Stimulated activated naive CD8-positive, alpha-beta T cell treated with anti-CD3 and anti-CD28 coated beads, Interleukin-15, Interleukin-2, amounts not matched to agents 100 ng/mL and 50 ng/mL, for 24 hours (primary cell): ENCODE results near the gene TNIP2.

ENCODE experiments used
- H3K27ac Mint-ChIP-seq: one replicate; pipeline ENCODE4 v1.8.0; 2021; ENCODE audit warnings: mild to moderate bottlenecking, mixed read lengths
- H3K27me3 Mint-ChIP-seq: one replicate; pipeline ENCODE4 v1.8.0; 2021; ENCODE audit warnings: mixed read lengths
- H3K36me3 Mint-ChIP-seq: one replicate; pipeline ENCODE4 v1.8.0; 2021; ENCODE audit warnings: low read depth, mixed read lengths
- H3K4me1 Mint-ChIP-seq: one replicate; pipeline ENCODE4 v1.8.0; 2021; ENCODE audit warnings: low read depth, mixed read lengths
- H3K4me3 Mint-ChIP-seq: one replicate; pipeline ENCODE4 v1.8.0; 2021; ENCODE audit warnings: mild to moderate bottlenecking, mixed read lengths
- H3K9me3 Mint-ChIP-seq: one replicate; pipeline ENCODE4 v1.8.0; 2021; ENCODE audit warnings: mixed read lengths

The TNIP2 gene

DNA sequence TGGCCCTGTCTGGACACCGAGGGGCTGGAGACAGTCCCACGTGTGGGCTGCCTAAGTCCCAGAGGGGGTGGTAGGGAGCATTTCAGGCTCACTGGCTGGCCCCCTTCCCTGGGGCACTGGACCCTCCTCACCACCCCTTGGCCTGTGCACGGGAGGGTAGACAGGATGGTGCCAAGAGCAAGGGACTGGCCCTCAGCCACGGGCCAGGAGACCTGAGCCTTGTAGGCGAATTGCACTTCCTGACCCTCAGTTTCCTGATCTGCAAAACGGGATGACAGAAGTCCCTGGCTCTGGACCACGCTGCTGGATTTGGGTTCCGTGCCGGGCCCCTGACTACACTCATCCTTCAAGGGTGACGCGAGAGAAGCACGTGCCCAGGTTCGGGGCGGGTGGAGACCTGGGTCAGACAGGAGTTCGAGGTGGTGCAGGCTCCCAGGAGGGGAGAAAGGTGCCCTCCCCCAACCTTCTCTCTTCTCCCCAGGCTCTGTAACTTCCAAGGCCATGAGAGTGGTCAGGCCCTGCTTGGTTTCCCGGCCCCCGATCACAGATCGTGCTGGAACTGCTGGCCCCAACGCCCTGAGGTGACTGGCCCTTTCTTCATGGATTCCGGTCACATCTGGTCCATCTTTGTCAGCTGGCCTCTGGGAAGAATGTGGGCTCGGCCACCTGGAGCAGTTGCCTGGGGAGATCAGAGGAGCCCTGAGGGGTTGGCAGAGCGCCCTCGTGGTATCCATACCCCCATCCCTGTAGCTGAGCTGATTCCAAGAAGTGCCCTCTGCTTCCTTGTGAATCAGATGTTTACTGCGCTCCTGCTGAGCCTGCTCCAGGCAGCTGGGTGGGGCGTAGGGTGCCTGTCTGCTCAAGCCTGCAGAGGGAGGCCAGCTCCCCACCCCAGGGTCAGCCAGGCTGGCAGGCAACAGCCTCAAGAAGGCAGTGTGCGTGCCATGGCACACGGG is 40.0 kb upstream of the TNIP2 start:
- H3K27ac Mint-ChIP-seq, result no peak overlapping the region
- no peaks in the 10 kb centered on the region for H3K27me3 Mint-ChIP-seq
- H3K36me3 Mint-ChIP-seq, result no peaks in the 10 kb centered on the region
- no peak overlapping the region for H3K4me3 Mint-ChIP-seq
- H3K4me1 Mint-ChIP-seq, result peaks cover 62% of the 10 kb centered on the region
- H3K9me3 Mint-ChIP-seq, result no peaks in the 10 kb centered on the region

DNA sequence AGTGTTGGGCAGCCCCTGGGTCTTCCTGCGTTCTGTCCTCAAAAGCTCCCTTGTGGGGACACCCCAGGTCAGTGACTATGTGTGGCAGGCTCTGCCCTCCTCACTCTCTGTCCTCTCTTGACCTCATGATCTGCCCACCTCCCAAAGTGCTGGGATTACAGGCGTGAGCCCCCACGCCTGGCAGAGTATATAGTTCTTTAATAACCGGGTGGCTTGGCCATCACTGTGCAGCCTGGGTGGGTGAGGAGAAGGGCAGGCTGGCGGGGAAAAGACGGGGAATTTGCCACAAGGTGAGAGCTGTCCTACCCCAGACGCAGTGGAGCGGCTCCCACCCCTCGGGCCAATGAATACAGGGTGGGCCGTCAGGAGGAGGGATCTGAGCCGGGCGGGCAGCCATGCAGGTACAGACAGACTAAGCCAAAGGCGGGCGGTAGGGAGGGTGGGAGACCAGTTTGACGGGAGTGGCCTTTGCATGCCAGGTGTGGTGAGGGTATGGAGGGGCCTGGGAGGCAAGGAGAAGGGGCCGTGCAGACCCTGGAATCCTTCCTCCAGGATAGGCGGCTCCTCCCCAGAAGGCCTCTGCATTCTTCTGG is 39.3 kb upstream of the TNIP2 start:
- H3K27ac Mint-ChIP-seq, result no peak overlapping the region
- H3K4me1 Mint-ChIP-seq, result peaks cover 54% of the 10 kb centered on the region

DNA sequence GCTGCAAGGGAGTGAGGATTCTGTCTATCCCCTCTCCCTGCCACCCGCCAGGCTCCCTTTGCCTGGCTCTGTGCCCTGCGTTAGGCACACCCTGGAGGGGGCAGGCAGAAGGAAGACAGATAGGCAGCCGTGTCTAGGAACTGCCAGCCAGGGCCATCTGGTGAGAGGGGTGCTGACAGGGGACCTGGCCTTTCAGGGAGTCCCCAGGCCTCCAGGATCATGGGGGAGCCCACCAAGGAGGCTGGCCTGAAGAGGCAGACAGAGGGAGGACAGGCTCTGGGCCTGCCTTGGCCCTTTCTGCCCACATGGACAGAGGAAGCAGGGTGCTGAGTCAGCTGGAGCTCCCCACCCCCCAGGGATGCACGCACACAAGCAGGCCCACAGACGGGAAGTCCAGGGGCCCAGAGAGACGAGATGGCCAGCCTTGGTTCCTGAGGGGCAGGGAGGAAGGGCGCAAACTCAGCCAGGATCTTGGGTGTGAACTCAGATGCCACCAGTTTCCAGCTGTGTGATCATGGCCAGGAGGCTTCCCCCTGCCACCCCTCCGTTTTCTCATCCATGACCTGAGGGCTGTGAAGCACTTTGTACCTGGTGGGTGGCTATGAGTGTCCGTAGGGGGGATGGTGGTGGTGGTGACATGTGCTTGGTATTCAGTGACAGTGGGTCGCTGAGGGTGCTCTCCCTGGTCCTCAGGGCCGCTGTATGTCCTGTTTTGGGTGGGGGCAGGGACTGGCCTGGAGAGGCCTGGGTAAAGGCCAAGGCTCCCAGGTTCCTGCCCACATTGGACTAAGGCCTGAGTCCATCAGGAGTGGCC is 38.6 kb upstream of the TNIP2 start:
- H3K27me3 Mint-ChIP-seq, result no peaks in the 10 kb centered on the region
- peaks cover 48% of the 10 kb centered on the region for H3K4me1 Mint-ChIP-seq
- H3K27ac Mint-ChIP-seq, result peak overlapping the region; percentile 49
- H3K9me3 Mint-ChIP-seq, result no peaks in the 10 kb centered on the region
- no peaks in the 10 kb centered on the region for H3K36me3 Mint-ChIP-seq
- peak overlapping the region; percentile 86 for H3K4me3 Mint-ChIP-seq

More for the DNA sequence above, 39.3 kb upstream of the TNIP2 start:
- H3K27me3 Mint-ChIP-seq, result no peaks in the 10 kb centered on the region
- no peak overlapping the region for H3K4me3 Mint-ChIP-seq
- no peaks in the 10 kb centered on the region for H3K9me3 Mint-ChIP-seq
- no peaks in the 10 kb centered on the region for H3K36me3 Mint-ChIP-seq

DNA sequence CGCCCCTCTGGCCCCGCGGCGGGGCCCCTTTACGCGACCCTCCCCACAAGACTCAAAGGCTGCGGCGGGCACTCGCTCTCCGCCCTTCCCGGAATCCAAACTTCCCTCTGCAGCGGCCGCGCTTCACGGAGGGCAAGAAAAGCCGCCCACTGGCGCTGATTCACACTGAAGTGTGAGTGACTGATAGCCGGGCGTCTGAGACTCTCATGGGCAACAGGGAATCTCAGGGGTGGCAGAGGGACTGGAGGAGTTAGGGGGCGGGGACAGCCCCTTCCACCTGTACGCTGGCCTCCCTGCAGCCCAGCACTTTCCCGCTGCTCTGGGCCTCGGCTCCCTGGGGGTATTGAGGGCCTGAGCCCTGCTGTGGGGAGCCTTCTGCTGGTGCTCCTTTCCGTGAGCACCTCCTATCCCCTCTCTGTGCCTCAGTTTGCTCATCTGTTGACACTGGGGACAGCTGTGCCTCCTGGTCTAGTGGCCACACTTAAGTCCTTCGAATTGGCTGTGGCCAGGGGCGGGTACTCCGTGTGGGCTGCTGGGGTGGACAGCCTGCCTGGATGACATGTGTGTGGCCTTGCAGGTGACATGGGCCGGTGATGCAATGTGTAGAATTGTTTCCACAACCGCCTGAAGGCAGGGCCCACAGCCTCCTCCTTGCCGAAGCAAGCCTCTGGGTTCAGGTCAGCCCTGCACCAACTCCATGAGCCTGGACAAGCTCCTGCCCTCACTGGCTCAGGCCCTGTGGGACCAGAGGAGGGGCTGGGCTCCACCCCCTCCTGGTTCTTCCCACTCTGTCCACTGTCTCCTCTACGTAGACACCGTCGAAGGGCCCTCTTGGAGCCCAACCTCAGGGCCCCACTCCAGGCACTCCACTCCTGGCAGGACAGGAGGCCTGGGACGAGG is 37.7 kb upstream of the TNIP2 start:
- peaks cover 48% of the 10 kb centered on the region for H3K4me1 Mint-ChIP-seq

DNA sequence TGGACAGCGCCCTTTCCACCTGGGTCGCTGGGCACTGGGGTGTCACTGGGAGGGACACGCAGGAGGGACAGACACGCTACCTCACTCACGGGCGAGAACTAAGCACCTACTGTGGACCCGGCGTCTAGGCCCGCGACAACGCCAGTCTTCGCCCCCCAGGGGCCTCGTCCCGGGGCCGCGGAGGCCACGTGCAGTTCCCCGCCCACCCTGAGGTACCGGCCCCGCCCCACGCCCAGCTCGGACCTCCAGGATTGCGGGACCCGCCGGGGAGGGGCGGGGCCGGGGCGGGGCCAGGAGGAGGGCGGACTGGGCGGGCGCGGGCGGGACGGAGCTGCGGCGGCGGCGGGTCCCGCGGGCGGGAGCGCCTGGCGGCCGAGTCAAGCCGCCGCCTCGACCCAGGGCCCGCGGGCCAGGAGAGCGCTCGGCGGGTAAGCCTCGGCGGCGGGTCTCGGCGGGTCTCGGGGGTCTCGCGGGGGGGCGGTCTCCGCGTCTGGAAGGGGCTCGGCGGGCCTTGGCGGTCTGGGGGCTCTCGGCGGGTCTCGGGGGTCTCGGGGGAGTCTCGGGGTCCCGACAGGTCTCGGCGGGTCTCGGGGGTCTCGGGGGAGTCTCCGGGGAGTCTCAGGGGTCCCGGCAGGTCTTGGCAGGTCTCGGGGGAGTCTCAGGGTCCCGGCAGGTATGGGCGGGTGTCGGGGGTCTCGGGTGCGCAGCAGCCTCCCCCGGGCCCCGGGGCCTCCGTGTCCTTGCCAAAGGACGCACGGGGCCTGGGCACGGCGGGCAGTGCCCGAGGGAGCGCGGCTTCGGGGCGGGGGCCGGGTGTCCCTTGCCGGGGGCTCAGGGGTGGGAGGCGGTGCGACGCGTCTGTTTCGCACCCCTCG is 36.8 kb upstream of the TNIP2 start, which contains the start of gene SH3BP2:
SH3BP2 (plus strand) TSS at position 375 of the 875 bp plus-strand sequence. CDS start 27,533 bp downstream, outside the sequence.
- Mint-ChIP-seq H3K27ac (peak within 1 kb of the TSS; percentile 86), H3K9me3 (no peaks in the 10 kb centered on the region), H3K4me1 (peaks cover 48% of the 10 kb centered on the region), H3K4me3 (peak within 1 kb of the TSS; percentile 86), H3K36me3 (no peaks in the 10 kb centered on the region), H3K27me3 (no peaks in the 10 kb centered on the region)

More for the DNA sequence above, 37.7 kb upstream of the TNIP2 start:
- Mint-ChIP-seq H3K4me3 (peak overlapping the region; percentile 86), H3K27me3 (no peaks in the 10 kb centered on the region), H3K9me3 (no peaks in the 10 kb centered on the region), H3K36me3 (no peaks in the 10 kb centered on the region), H3K27ac (peak overlapping the region; percentile 86)

DNA sequence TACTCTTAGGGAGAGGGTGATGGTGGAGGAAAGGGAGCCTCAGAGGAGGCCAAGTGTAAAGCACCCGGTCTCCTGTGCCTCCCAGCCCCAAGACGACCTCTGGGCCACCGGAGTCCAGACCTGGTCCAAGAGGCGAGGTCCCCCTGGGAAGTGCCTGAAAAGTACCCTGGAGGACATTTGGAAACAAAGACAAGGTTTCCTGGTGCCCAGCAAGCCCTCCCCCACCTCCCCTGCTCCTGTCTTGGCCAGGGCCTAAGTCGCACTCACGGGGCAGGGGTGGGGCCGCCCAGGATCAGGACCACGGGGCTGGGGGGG is 36.2 kb upstream of the TNIP2 start:
- H3K27me3 Mint-ChIP-seq, result no peaks in the 10 kb centered on the region
- H3K27ac Mint-ChIP-seq, result no peak overlapping the region
- no peaks in the 10 kb centered on the region for H3K9me3 Mint-ChIP-seq
- H3K4me3 Mint-ChIP-seq, result no peak overlapping the region
- peaks cover 48% of the 10 kb centered on the region for H3K4me1 Mint-ChIP-seq
- no peaks in the 10 kb centered on the region for H3K36me3 Mint-ChIP-seq

DNA sequence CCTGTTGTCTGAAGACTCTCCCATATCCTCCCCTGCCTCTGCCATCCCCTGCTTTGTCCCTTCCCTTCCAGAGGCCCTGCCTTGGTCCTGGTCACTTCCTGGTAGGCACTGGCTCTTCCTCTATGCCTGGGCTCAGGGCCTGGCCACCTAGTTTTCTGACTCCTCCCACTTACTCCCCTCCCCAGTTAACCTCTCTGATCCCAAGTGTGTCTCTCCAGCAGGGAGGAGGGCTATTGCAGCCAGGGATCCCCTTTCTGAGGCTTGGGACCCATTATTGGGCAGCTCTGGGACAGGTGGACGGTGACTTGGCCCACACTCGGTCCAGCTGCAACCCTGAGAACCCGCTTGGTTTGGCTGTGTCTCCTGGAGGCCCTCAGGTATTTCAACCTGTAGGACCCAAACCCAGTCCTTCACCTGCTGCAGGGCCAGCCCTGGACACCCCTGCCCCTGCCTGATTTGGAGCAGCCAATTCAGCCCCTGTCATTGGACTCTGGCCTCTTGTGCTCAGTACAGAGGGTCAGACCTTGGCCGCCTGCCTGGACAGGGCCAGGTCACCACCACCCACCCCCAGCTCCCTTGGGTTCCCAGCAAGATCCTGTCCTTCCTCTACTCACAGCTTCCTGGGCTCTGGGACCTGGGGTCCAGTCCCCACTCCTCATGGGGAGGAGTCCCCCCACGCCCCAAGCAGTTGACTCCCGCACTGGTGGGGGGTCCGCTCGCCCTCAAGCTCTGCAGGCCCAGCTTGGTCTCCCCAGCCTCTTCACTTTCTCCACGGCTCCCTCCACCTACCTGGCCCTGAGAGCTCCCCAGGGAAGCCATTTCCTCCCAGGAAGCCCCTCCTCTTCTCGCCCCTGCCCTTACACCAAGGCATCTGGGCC is 35.6 kb upstream of the TNIP2 start:
- H3K4me1 Mint-ChIP-seq, result peaks cover 51% of the 10 kb centered on the region
- H3K27me3 Mint-ChIP-seq, result no peaks in the 10 kb centered on the region
- no peaks in the 10 kb centered on the region for H3K9me3 Mint-ChIP-seq
- H3K36me3 Mint-ChIP-seq, result no peaks in the 10 kb centered on the region
- no peak overlapping the region for H3K27ac Mint-ChIP-seq
- no peak overlapping the region for H3K4me3 Mint-ChIP-seq

DNA sequence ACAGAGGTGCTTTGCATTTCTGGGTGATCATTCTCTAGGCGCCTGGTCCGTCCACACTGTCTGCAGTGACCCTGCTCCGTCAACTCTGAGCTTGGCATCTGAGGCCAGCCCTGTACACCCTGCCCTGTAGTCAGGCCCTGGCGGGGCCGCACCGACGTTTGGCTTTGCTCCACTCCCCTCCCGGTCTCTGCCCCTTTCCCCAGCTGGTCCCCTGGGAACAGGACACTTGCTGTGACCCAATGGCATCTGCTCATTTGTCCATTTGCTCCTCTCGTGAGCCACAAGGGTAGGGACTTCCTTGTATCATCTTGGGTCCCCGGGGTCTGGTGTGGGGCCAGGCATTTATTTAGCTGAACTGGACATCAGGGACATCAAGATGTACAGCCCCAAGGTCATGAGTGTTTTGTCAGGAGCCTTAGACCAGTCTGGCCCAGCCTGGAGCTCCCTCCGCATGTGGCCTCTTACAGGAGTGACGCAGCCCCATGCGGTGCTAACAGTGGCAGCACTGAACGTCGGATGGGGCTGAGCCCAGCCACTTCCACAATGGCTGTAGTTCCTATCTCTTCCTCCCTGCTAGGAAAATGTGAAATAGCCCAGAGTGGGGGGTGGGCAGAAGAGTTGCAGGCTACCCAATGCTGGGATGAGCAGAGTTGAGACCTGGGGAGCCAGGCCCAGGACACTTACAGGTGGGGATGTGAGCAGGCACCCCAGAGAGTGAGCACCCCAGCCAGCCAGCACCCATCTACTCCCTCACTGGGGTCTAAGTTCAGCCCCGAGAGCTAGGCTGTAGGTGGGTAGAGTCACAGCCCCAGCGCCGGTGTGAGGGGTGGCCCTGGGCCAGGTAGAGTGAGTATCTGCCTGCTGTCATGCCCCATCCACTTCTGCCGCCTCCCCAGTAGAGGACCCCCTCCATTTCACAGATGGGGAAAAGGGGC is 34.7 kb upstream of the TNIP2 start:
- Mint-ChIP-seq H3K27ac (no peak overlapping the region), H3K9me3 (no peaks in the 10 kb centered on the region), H3K4me1 (peaks cover 60% of the 10 kb centered on the region)

DNA sequence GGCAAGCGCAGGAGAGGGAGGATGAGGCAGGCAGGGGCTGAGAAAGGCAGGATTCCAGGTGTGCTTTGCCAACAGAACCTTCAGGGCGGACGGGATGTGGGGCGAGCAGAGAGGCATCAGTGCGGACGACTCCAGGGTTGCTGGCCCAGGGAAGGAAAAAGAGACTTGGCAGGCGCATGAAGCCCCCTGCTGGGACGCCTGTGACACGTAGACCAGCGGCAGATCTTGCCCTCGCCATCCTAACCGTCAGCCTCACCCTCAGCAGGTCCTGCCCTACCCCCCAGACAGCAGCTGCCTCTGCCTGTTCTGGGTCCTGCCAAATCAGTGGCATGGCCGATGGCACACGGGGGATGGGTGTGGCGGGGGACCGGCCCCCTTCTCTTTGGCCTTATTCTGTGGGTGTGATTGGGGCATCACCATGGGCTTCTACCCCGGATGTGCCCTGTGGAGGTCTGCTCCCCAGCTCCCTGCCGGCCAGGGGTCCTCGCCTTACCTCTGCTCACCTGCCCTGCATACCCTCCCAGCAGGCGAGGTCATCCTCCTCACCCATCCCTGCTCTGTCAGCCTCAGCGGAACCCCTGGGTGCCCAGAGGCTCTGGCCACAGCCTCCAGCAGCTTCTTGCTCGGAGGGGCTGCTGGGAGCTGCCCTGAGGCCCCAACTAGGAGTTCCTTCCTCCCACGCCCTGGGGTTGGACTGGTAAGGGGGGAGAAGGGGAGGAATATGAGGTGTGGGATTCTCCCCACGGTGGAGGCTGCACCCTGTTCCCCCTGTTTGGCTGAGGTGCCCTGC is 33.9 kb upstream of the TNIP2 start:
- Mint-ChIP-seq H3K36me3 (no peaks in the 10 kb centered on the region), H3K27me3 (no peaks in the 10 kb centered on the region), H3K4me3 (no peak overlapping the region), H3K27ac (no peak overlapping the region), H3K9me3 (no peaks in the 10 kb centered on the region), H3K4me1 (peaks cover 60% of the 10 kb centered on the region)

More for the DNA sequence above, 34.7 kb upstream of the TNIP2 start:
- Mint-ChIP-seq H3K4me3 (no peak overlapping the region), H3K27me3 (no peaks in the 10 kb centered on the region), H3K36me3 (no peaks in the 10 kb centered on the region)

DNA sequence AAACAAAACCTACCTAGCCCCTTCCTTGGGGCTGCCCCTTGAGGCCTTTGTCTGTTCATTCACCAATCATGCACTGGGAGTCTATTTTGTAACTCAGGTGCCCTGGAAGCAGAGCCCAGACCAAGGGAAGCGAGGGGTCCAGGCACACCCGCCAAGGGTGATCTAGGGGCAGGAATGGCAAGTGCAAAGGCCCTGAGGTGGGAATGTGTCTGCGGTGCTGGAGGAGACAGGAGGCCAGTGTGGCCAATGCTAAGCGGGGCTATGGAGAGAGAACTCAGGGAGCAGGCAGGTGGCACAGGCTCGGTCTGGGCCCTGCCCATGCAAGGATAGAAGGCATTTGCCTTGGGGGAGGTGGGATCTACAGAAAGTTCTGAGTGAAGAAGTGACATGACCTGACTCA is 33.2 kb upstream of the TNIP2 start:
- peaks cover 55% of the 10 kb centered on the region for H3K4me1 Mint-ChIP-seq
- H3K27ac Mint-ChIP-seq, result no peak overlapping the region
- H3K4me3 Mint-ChIP-seq, result no peak overlapping the region
- H3K27me3 Mint-ChIP-seq, result no peaks in the 10 kb centered on the region
- no peaks in the 10 kb centered on the region for H3K9me3 Mint-ChIP-seq
- H3K36me3 Mint-ChIP-seq, result no peaks in the 10 kb centered on the region

DNA sequence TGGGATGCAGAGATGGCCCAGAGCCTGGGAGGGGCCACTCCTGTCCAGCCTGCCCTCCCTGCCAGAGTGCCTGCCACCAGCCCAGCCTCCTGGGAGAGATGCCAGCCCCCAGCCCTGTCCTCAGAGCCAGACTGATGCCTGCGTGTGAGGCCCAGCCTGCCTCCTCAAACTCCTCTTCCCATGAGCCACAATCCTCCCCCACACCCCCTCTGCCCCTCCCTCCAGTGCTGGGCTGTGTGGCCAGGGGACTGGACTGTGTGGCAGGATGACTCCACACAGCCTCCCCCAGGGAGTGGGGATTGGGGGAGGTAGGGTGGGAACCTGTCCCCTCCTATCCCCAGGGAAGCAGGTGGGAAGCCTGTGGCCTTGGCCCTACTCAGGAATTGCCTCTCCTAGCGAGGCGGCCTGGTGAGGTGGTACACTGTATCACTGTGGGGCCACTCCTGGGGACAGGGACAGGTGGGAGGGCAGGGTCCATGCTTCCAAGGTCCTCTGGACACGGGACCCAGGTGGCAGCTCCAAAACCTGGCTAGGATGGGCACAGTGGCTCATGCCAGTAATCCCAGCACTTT is 32.5 kb upstream of the TNIP2 start:
- no peaks in the 10 kb centered on the region for H3K27me3 Mint-ChIP-seq
- H3K9me3 Mint-ChIP-seq, result peaks cover 3% of the 10 kb centered on the region
- no peak overlapping the region for H3K4me3 Mint-ChIP-seq
- H3K27ac Mint-ChIP-seq, result no peak overlapping the region
- H3K4me1 Mint-ChIP-seq, result peaks cover 53% of the 10 kb centered on the region
- no peaks in the 10 kb centered on the region for H3K36me3 Mint-ChIP-seq
